Endothelial cell of umbilical vein (primary cell): ENCODE measurements around the gene PFKP.

Source experiments
- JUN ChIP-seq: IDR thresholded peaks from 2 replicates; pipeline ENCODE4 v1.6.1; 2011; ENCODE audit warnings: borderline replicate concordance, low read depth; ENCODE audit not compliant: insufficient read length, insufficient read depth
- TF ChIP-seq, protein P1 (sequence below), 2 donors: IDR thresholded peaks; 1 replicate in 1 of 2; 2 replicates in 1 of 2; pipeline ENCODE4 v1.5.1; 2011; ENCODE audit warnings: low read length in 2 of 2, mild to moderate bottlenecking in 2 of 2, moderate library complexity in 2 of 2, control low read depth in 1 of 2, inconsistent platforms in 1 of 2, low read depth in 1 of 2; ENCODE audit not compliant: insufficient read depth in 1 of 2; ENCODE audit errors: extremely low read depth in 1 of 2

DNA sequence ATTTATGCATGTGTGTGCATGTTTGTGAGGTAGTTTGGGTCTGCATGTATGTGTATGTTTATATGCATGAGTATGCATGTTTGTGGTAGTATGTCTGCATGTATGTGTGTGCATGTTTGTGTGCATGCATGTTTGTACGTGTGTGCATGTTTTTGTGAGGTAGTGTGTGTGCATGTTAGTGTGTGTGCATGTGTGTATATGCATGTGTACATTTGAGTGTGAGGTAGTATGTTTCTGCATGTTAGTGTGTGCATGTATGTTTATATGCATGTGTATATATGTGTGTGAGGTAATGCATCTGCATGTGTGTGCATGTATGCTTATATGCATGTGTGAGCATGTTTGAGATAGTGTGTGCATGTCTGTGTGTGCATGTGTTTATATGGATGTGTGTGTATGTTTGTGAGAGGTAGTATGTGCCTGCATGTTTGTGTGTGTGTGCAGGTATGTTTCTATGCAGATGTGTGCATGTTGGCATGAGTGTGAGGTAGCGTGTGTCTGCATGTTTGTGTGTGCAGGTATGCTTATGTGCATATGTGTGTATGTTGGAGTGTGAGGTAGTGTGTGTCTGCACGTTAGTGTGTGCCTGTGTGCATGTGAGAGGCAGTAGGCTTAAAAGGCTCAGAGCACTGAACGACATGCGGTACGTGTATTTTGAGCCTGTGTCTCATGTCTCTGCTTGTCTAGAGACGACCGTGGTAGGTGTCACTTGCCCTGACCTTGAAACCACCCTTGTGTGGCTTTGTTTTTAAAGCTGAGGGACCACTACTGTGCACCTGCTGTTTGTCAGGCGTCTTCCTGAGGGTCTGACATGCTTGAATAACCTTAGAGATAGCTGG is 43.7 kb downstream of the PFKP start:
- TF ChIP-seq, protein P1, sequence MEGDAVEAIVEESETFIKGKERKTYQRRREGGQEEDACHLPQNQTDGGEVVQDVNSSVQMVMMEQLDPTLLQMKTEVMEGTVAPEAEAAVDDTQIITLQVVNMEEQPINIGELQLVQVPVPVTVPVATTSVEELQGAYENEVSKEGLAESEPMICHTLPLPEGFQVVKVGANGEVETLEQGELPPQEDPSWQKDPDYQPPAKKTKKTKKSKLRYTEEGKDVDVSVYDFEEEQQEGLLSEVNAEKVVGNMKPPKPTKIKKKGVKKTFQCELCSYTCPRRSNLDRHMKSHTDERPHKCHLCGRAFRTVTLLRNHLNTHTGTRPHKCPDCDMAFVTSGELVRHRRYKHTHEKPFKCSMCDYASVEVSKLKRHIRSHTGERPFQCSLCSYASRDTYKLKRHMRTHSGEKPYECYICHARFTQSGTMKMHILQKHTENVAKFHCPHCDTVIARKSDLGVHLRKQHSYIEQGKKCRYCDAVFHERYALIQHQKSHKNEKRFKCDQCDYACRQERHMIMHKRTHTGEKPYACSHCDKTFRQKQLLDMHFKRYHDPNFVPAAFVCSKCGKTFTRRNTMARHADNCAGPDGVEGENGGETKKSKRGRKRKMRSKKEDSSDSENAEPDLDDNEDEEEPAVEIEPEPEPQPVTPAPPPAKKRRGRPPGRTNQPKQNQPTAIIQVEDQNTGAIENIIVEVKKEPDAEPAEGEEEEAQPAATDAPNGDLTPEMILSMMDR (IDR thresholded peaks at IDR 0.05; ENCODE audit: extremely low read depth in 1 of 2, insufficient read depth in 1 of 2, low read depth in 1 of 2, low read length in 2 of 2), result no peak
- TF ChIP-seq JUN, result no peak
